HG03066 (cell line): ENCODE measurements around the gene GSTM1.
A peak's percentile ranks its signal among the peaks of the same experiment; 100 is the strongest.
"Not testable (repeated sequence)": the region's sequence is repeated elsewhere in the genome, so short reads cannot be mapped to it uniquely, and the experiment has no call there.

Experiments
- ATAC-seq: cut with Tn5 transposase; IDR thresholded peaks from one replicate; pipeline ENCODE4 v1.9.1; 2021; ENCODE audit warnings: low read depth; ENCODE audit not compliant: unreplicated experiment

The GSTM1 gene

GRCh38 chr1:109659997-109660690 lies 27.5 kb upstream of the GSTM1 start:
- ATAC-seq: no peak

- not testable (repeated sequence) for ATAC-seq
These were observed 27.0 kb upstream of the GSTM1 start for GRCh38 chr1:109660691-109661026.

GRCh38 chr1:109661391-109661790 lies 26.2 kb upstream of the GSTM1 start:
- ATAC-seq: no peak

GRCh38 chr1:109664671-109665070 lies 22.9 kb upstream of the GSTM1 start:
- no peak for ATAC-seq

- peak; percentile 82 for ATAC-seq
These were observed 20.0 kb upstream of the GSTM1 start, which contains the start of gene GSTM2 for GRCh38 chr1:109667452-109668122. TSS of gene GSTM2 (plus strand) at chr1:109668057. CDS start at chr1:109668116, 59 bp downstream.

GRCh38 chr1:109668123-109668775 lies 19.4 kb upstream of the GSTM1 start:
- no peak for ATAC-seq

- no peak for ATAC-seq
These were observed 18.2 kb upstream of the GSTM1 start for GRCh38 chr1:109669246-109669948.

- not testable (repeated sequence) for ATAC-seq
These were observed 17.7 kb upstream of the GSTM1 start for GRCh38 chr1:109669949-109670302.

GRCh38 chr1:109671067-109671466 lies 16.6 kb upstream of the GSTM1 start:
- no peak for ATAC-seq

GRCh38 chr1:109673861-109674260 lies 13.8 kb upstream of the GSTM1 start:
- not testable (repeated sequence) for ATAC-seq

- not testable (repeated sequence) for ATAC-seq
These were observed 10.8 kb upstream of the GSTM1 start for GRCh38 chr1:109676683-109677381.

GRCh38 chr1:109677459-109677858 lies 10.2 kb upstream of the GSTM1 start:
- no peak for ATAC-seq

GRCh38 chr1:109678637-109679036 lies 9.0 kb upstream of the GSTM1 start:
- ATAC-seq: not testable (repeated sequence)

- ATAC-seq: not testable (repeated sequence)
These were observed 2.8 kb upstream of the GSTM1 start for GRCh38 chr1:109684777-109685176.

GRCh38 chr1:109685399-109685798 lies 2.2 kb upstream of the GSTM1 start:
- ATAC-seq: not testable (repeated sequence)

GRCh38 chr1:109685890-109686289 lies 1.7 kb upstream of the GSTM1 start:
- not testable (repeated sequence) for ATAC-seq

GRCh38 chr1:109687109-109687508 lies 508 bp upstream of the GSTM1 start:
- ATAC-seq: peak; percentile 18

GRCh38 chr1:109689844-109690405 lies 2.3 kb downstream of the GSTM1 start:
- ATAC-seq: no peak

- no peak for ATAC-seq
These were observed 4.1 kb downstream of the GSTM1 start for GRCh38 chr1:109691759-109692158.

- not testable (repeated sequence) for ATAC-seq
These were observed 6.8 kb downstream of the GSTM1 start for GRCh38 chr1:109694400-109694799.
